Measurements from ENCODE around the gene SLC22A7.
A peak's percentile ranks its signal among the peaks of the same experiment; 100 is the strongest.

The SLC22A7 gene

GRCh38 chr6:43264599-43265145, 33.4 kb upstream of the SLC22A7 start:
- no peak for DNase-seq

GRCh38 chr6:43265564-43265963, 32.5 kb upstream of the SLC22A7 start:
- DNase-seq = no peak

- DNase-seq = no peak
Measured at GRCh38 chr6:43267619-43268354, 30.3 kb upstream of the SLC22A7 start.

- peak in 52 of 56 donors; percentile 13 to 86 (median 62) for DNase-seq
Measured at GRCh38 chr6:43268355-43268700, 29.7 kb upstream of the SLC22A7 start.

- no peak for DNase-seq
Measured at GRCh38 chr6:43268782-43269272, 29.2 kb upstream of the SLC22A7 start.

GRCh38 chr6:43269273-43270007, 28.6 kb upstream of the SLC22A7 start:
- no peak for DNase-seq

GRCh38 chr6:43271103-43271815, 26.8 kb upstream of the SLC22A7 start:
- no peak for DNase-seq

- no peak for DNase-seq
Measured at GRCh38 chr6:43271944-43272343, 26.1 kb upstream of the SLC22A7 start.

- DNase-seq = no peak
Measured at GRCh38 chr6:43273707-43274106, 24.4 kb upstream of the SLC22A7 start.

GRCh38 chr6:43274127-43274915, 23.7 kb upstream of the SLC22A7 start:
- DNase-seq = no peak

- DNase-seq = peak in 3 of 56 donors; percentile 18 to 67 (median 61)
Measured at GRCh38 chr6:43274916-43275597, 23.0 kb upstream of the SLC22A7 start.

- no peak for DNase-seq
Measured at GRCh38 chr6:43275801-43276576, 22.1 kb upstream of the SLC22A7 start.

- no peak for DNase-seq
Measured at GRCh38 chr6:43276577-43277305, 21.3 kb upstream of the SLC22A7 start.

GRCh38 chr6:43277306-43277642, 20.8 kb upstream of the SLC22A7 start:
- DNase-seq = no peak

- no peak for DNase-seq
Measured at GRCh38 chr6:43277643-43278523, 20.2 kb upstream of the SLC22A7 start.

- DNase-seq = no peak
Measured at GRCh38 chr6:43278524-43279078, 19.5 kb upstream of the SLC22A7 start.

GRCh38 chr6:43280234-43280633, 17.8 kb upstream of the SLC22A7 start:
- no peak for DNase-seq

GRCh38 chr6:43282060-43282459, 16.0 kb upstream of the SLC22A7 start:
- DNase-seq = no peak
